GM12892 (cell line): ENCODE results near the gene CDCA5.

Experiments used
- POLR2A ChIP-seq: IDR thresholded peaks from 2 replicates; pipeline ENCODE4 v1.6.1; 2011; ENCODE audit warnings: low read depth, low read length, control low read depth
- POLR2AphosphoS5 ChIP-seq: IDR thresholded peaks from 2 replicates; pipeline ENCODE4 v1.6.1; 2011; ENCODE audit warnings: low read depth, low read length, control low read depth
- TAF1 ChIP-seq: IDR thresholded peaks from 2 replicates; pipeline ENCODE4 v1.6.1; 2011; ENCODE audit warnings: low read depth, mild to moderate bottlenecking, control low read depth, low read length, borderline replicate concordance

DNA sequence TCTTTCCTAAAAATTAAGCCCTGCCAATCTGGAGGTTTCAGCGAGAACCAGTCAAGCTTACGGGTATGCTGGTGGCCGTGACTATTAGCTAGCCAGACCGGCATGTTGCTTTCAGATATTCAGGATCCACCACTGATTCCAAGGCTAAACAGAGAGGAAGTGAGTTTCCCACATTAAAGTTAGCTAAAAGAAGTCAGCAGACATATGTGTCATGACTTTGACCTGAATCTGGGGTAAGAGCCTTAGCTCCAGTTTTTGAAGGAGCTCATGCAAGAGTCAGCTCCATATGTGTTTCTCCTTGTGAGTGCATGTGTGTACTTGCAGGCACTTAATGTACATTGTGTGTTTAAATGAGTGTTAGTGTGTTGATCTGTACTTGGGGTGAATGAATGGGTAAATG lies 1.6 kb upstream of the CDCA5 start:
- TF ChIP-seq POLR2A: no peak
- TF ChIP-seq TAF1: no peak
- TF ChIP-seq POLR2AphosphoS5: no peak
